Fibroblast of the aortic adventitia (primary cell): ENCODE results near the gene RNF213. TPM values are rescaled to one million over a fixed set of nuclear protein-coding genes. Genes with fewer than 3 reads are reported as not detected.

Source experiments
- DNase-seq: peaks from one replicate; pipeline ENCODE4 v3.0.0-alpha.2; 2010; ENCODE audit warnings: low read depth
- H3K4me3 ChIP-seq: 2 replicates; pipeline ENCODE4 v1.5.1; 2011; ENCODE audit warnings: low read depth, mild to moderate bottlenecking, control low read depth, low read length, moderate library complexity
- small RNA-seq: library from RNA; depleted of rRNA; stranded (forward); fragments of <200 nt; gene quantifications from one replicate; pipeline ENCODE3, GENCODE V24; 2012
- total RNA-seq: library from RNA; depleted of rRNA; stranded (reverse); fragments of >200 nt; gene quantifications from 2 replicates; pipeline ENCODE4 v1.2.3, GENCODE V29; 2012; ENCODE audit warnings: low replicate concordance
- TF ChIP-seq, protein P1 (sequence below): IDR thresholded peaks from 2 replicates; pipeline ENCODE4 v1.5.1; 2011; ENCODE audit warnings: mild to moderate bottlenecking, low read length, control low read depth, inconsistent platforms; ENCODE audit not compliant: insufficient read depth

Gene RNF213
- total RNA-seq, 1 donor = 143 TPM

DNA sequence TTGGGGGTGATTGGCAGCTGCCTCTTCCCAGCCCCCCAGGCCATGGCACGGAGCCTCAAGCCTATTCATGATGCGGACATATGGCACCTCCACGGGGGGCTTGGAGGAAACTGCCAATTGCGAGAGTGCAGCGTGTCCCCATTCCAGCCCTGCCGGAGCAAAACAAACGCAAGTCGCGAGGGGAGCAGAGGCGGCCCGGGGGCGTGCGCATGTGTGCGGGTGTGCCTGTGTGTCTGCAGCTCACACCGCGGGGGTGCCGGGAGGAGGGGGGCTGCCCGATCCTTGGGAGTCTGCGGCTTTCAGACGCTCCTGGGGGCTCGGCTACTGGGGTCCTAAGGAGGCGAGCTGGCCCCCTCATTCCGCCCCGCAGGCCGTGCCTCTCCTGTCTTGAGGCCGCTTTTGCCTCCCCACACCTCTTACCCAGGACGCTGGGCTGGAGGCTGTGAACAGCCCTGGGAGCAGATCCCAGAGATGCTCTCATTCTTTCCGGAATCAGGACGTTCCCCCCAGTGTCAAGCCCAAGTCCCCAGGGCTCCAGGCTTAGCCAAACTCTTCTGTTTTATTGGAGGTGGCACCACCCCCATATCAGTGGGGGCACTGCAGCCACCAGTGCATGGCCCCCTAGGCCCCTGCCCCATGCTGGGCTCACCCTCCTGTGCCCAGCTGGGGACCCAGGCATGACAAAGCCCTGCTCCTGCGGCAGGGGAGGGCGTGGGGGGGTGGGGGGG, 183.4 kb downstream of the RNF213 start:
- H3K4me3 ChIP-seq = no peak overlapping the region
- TF ChIP-seq, protein P1, sequence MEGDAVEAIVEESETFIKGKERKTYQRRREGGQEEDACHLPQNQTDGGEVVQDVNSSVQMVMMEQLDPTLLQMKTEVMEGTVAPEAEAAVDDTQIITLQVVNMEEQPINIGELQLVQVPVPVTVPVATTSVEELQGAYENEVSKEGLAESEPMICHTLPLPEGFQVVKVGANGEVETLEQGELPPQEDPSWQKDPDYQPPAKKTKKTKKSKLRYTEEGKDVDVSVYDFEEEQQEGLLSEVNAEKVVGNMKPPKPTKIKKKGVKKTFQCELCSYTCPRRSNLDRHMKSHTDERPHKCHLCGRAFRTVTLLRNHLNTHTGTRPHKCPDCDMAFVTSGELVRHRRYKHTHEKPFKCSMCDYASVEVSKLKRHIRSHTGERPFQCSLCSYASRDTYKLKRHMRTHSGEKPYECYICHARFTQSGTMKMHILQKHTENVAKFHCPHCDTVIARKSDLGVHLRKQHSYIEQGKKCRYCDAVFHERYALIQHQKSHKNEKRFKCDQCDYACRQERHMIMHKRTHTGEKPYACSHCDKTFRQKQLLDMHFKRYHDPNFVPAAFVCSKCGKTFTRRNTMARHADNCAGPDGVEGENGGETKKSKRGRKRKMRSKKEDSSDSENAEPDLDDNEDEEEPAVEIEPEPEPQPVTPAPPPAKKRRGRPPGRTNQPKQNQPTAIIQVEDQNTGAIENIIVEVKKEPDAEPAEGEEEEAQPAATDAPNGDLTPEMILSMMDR = no peak
- no peak for DNase-seq

DNA sequence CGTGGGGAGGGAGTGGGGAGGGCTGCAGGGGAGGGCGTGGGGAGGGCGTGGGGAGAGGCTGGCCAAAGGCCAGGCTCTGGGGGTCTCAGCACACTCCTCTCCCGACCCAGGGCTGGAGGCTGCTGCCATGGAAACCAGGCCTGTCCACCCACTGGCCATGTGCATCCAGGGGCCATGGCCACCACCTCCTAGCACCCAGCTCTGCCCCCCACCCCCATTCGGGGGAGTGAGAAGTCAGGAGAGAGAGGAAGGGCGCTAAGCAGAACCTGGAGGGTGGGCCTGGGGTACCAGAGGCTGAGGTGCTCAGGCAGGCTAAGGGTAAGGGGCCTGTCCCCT, 184.0 kb downstream of the RNF213 start:
- no peak for DNase-seq
- TF ChIP-seq, protein P1 = no peak
- no peak overlapping the region for H3K4me3 ChIP-seq

DNA sequence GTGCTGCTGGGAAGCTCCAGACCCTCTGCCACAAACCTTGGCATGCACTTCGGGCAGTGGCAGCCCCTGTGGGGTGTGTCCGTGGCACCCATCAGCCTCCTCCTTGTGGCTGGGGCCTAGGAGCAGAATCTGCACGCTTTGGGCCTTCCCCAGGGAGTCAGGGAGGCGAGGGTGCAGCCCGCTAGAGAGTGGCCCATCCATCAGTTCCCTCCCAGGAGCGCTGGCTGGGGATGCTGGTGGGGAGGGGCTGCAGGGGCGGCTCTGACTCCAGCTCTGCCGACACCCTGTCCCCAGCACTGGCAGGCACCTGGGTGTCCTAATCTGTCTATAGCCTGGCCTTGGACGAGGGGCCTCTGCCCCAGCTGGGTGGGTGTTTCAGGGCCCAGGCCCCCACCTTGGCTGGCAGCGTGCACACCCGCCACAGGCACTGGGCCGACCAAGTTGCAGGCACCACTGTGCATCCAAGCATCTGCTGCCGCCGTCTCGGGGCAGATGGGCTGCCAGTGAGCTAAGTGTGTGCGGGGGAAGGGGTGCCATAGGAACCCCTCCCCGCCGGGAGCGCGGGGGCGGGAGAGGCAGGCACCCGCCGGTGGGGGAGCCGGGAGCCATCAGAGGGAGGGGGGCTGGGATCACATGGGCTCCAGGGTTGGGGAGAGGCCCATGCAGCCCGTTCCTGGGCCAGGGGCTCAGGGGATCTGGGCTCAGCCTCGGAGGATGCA, 184.5 kb downstream of the RNF213 start:
- H3K4me3 ChIP-seq = no peak overlapping the region
- DNase-seq = no peak
- TF ChIP-seq, protein P1 = no peak

DNA sequence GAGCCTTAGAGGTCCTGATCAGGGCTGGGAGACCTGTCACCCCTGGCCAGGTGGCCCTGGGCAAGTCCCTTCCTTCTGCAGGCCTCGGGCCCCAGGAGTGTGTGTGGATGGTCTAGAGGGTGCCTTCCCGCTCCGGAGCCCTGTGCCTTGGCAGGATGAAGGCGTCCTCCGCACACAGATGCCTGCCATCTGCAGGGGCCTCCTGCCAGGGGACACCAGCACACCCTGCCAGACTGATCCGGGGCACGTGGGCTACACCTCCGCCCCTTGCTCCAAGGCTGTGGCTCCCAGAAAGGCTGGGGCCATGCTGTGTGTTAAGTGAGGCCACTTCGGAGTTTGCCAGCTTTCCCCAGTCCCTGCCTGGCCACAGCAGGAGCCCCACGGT, 185.1 kb downstream of the RNF213 start:
- DNase-seq = no peak
- TF ChIP-seq, protein P1 = no peak
- no peak overlapping the region for H3K4me3 ChIP-seq

DNA sequence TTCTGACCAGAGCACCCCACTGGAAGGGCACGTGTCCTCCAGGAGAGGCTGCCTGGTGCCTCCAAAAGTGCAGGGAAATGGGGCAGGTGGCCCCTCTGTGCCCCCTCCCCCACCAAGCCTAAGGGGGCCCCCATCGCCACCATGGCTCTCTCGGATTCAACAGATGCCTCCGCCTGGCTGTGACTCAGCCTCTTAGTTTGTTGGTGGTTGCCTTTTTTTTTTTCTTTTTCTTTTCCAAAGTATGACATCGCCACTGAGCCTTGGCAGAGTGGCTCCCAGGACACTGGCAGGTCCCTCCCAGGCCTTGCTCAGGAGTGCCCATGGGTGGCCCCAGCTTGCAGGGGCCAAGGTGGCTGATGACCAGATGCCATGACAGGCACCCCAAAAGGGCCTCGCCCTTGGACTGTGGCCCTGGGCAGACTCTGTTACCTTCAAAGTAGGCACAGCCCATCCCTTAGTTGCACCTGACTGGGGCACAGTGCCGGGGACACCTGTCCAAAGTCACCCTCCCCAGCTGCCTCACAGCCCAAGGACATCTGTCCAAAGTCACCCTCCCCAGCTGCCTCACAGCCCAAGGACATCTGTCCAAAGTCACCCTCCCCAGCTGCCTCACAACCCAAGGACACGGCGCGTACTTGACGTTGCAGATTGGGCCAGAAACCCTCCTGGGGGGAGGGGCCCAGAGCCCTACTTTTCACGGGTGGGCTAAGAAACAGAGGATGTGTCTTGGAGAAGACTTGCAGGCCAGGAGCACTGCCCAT, 186.2 kb downstream of the RNF213 start:
- DNase-seq = no peak
- TF ChIP-seq, protein P1 = no peak
- no peak overlapping the region for H3K4me3 ChIP-seq

DNA sequence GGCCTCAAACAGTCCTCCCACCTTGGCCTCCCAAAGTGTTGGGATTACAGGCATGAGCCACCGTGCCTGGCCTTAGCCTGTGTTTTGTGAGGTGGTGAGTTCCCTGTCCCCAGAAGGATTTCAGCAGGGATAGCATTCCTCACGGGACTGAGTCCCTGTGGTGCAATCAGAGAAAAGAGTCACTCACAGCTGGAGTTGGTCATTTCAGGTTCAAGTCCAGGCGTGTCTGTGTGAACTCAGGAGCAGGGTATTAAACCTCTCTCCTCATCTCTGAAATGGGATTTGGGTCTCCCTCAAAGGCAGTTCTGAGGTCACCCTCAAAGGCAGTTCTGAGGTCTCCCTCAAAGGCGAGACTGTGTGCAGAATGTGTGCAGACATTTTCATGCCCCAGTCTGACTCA, 187.1 kb downstream of the RNF213 start:
- DNase-seq = no peak
- TF ChIP-seq, protein P1 = no peak
- no peak overlapping the region for H3K4me3 ChIP-seq

Small RNA genes lying within 50 kb of the gene (small RNA-seq; reads per million reads assigned to genes)
- gene MIR4730 = not detected

Other genes with a start within 250 kb of the RNF213 start
- gene TBC1D16, start 225.0 kb upstream of the RNF213 start, total RNA-seq = 33.4 and 37.8 TPM in 2 replicates
- gene CCDC40, start 224.2 kb upstream of the RNF213 start, total RNA-seq = 3.0 and 5.2 TPM in 2 replicates
- 66.6 and 75.1 TPM in 2 replicates for gene GAA, start 159.3 kb upstream of the RNF213 start, total RNA-seq
- 85.9 and 127 TPM in 2 replicates for gene EIF4A3, start 113.7 kb upstream of the RNF213 start, total RNA-seq
- gene CARD14, start 90.8 kb upstream of the RNF213 start, total RNA-seq = 0.09 TPM in 1 of 2 replicates, not detected in the other
- 17.6 and 80.9 TPM in 2 replicates for gene SGSH, start 40.5 kb upstream of the RNF213 start, total RNA-seq
- 8.5 and 12.2 TPM in 2 replicates for gene SLC26A11, start 40.4 kb upstream of the RNF213 start, total RNA-seq
- gene ENDOV, start 154.3 kb downstream of the RNF213 start, total RNA-seq = 12.4 and 17.8 TPM in 2 replicates
- gene NPTX1, start 215.8 kb downstream of the RNF213 start, total RNA-seq = 0.57 and 191 TPM in 2 replicates